ENCODE measurements around the gene INTS6.

INTS6 gene

DNA sequence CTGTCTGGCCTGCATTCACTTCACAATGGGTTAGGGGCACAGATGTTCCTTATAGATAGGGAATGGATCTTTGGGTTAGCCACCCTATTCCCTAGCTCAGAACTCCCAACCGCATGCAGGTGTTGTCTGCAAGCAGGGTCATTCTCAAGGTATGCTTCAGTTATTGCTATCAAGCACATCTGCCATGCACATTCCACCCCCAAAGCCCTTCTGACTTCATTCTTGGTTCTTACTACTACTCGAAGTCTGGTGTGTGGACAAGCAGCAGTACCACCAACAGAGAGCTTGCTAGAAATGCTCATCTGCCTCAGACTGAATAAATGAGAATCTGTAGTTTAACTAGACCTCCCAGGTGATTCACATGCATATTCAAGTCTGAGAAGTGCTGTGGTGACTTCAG, 82.0 kb downstream of the INTS6 start:
- Histone ChIP-seq H3K27me3 (ENCODE audit: insufficient read depth, low read depth, severe bottlenecking) (no peaks in the 10 kb centered on the region), H3K36me3 (peaks cover 12% of the 10 kb centered on the region; the same call in 1 of the 2 replicates), H3K9me3 (ENCODE audit: severe bottlenecking) (no peaks in the 10 kb centered on the region), H3K27ac (no peak overlapping the region), H3K4me3 (ENCODE audit: low read depth, low read length) (no peak overlapping the region)
- TF ChIP-seq, protein P1, sequence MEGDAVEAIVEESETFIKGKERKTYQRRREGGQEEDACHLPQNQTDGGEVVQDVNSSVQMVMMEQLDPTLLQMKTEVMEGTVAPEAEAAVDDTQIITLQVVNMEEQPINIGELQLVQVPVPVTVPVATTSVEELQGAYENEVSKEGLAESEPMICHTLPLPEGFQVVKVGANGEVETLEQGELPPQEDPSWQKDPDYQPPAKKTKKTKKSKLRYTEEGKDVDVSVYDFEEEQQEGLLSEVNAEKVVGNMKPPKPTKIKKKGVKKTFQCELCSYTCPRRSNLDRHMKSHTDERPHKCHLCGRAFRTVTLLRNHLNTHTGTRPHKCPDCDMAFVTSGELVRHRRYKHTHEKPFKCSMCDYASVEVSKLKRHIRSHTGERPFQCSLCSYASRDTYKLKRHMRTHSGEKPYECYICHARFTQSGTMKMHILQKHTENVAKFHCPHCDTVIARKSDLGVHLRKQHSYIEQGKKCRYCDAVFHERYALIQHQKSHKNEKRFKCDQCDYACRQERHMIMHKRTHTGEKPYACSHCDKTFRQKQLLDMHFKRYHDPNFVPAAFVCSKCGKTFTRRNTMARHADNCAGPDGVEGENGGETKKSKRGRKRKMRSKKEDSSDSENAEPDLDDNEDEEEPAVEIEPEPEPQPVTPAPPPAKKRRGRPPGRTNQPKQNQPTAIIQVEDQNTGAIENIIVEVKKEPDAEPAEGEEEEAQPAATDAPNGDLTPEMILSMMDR (IDR thresholded peaks at IDR 0.05; ENCODE audit: low read depth, low read length): no peak
- DNase-seq: no peak

DNA sequence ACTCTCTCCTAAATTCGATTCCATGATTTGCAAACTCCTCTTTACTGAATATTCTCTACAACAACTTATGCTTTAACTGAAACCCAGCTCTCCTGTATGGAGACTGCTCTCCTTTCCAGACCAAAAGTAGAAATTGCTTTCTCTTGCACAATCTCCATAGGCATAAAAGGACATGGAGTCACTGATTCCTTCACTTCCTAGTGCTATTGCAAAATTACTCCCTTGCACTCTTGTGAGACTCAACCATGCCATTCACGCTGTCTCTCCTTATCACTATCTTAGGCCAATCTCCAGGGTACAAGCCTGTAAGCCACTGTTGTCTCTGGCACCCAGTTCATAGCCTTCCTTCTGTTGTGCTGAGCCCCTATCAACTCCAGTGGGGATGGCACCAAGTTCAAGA, 82.7 kb downstream of the INTS6 start:
- DNase-seq: no peak
- H3K27me3 ChIP-seq (ENCODE audit: insufficient read depth, low read depth, severe bottlenecking): no peaks in the 10 kb centered on the region
- H3K27ac ChIP-seq: no peak overlapping the region
- TF ChIP-seq, protein P1 (IDR thresholded peaks at IDR 0.05; ENCODE audit: low read depth, low read length): no peak
- no peaks in the 10 kb centered on the region for H3K9me3 ChIP-seq (ENCODE audit: severe bottlenecking)
- H3K4me3 ChIP-seq (ENCODE audit: low read depth, low read length): no peak overlapping the region
- H3K36me3 ChIP-seq: peaks cover 12% of the 10 kb centered on the region; the same call in 1 of the 2 replicates

DNA sequence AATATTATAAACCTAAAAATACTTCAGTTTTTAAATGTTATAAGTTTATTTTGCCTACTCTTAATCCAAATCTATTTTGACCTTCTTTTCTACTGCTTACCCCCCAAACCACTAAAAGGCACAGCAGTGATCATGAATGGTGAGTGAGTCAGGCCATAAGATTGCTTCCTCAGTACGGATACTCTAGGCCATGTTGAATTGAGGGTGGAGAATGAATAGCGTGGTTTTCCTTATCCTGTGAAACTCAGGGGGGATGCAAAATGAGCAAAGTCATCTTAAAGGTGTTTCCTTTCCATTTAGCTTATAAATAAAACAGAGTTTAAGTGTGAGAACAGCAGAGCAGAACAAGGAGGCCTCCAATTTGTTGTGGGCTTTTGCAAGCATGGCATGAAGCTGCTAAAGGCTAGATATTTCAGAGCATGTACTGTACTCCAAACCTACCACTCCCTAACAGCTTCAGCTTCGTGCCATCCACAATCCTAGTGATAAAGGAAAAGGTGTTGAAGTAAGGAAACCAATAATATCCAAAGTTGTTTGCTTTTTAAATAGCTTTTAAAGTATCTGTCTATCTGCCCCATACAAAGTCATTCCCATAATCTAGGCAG, 88.3 kb downstream of the INTS6 start:
- no peak for DNase-seq
- Histone ChIP-seq H3K36me3 (peaks cover 4% of the 10 kb centered on the region; the same call in 1 of the 2 replicates), H3K27me3 (ENCODE audit: insufficient read depth, low read depth, severe bottlenecking) (no peaks in the 10 kb centered on the region), H3K4me3 (ENCODE audit: low read depth, low read length) (no peak overlapping the region), H3K9me3 (ENCODE audit: severe bottlenecking) (no peaks in the 10 kb centered on the region), H3K27ac (no peak overlapping the region)
- TF ChIP-seq, protein P1 (IDR thresholded peaks at IDR 0.05; ENCODE audit: low read depth, low read length): no peak

DNA sequence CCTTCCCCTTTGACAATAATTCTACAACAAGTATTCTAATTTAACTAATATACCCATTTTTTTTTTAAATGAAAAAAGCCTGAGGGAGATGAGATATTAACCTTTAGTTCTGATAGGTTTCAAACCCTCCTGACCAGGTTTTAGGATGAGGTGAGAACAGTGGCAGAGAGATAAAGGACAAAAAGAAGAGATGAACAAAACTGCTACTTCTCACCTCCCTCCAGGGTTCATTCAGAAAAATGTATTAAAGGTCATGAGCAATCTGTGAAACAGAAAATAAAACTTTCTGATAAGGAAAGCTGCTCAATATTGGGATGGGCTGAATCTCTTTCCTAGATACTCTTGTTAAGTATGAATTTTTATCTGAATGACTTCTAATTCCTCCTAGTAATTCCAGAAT, 89.2 kb downstream of the INTS6 start:
- no peak overlapping the region for H3K4me3 ChIP-seq (ENCODE audit: low read depth, low read length)
- TF ChIP-seq, protein P1 (IDR thresholded peaks at IDR 0.05; ENCODE audit: low read depth, low read length): no peak

DNA sequence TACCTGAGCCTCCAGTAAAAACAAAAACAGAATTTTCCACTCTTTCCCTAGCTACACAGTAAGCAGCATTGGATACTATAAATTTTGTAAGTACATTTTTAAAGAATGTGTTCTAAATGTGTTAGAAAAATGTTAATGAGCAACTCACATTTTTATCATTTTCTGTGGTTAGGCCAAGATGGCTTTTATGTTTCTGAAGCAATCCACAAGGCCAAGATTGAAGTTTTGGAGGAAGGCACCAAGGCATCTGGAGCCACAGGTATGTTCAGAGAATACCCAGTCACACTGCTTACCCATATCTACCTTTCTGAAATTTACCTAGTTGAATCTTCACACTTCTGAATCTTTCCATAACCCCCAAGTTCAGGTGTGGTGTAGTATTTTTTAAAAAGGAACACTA, 91.7 kb downstream of the INTS6 start:
- Histone ChIP-seq H3K4me3 (ENCODE audit: low read depth, low read length) (no peak overlapping the region), H3K27me3 (ENCODE audit: insufficient read depth, low read depth, severe bottlenecking) (no peaks in the 10 kb centered on the region), H3K36me3 (peaks cover 2% of the 10 kb centered on the region; the same call in 1 of the 2 replicates), H3K27ac (no peak overlapping the region), H3K9me3 (ENCODE audit: severe bottlenecking) (no peaks in the 10 kb centered on the region)
- TF ChIP-seq, protein P1 (IDR thresholded peaks at IDR 0.05; ENCODE audit: low read depth, low read length): no peak
- no peak for DNase-seq

More for the DNA sequence above, 89.2 kb downstream of the INTS6 start:
- H3K27me3 ChIP-seq (ENCODE audit: insufficient read depth, low read depth, severe bottlenecking): no peaks in the 10 kb centered on the region
- H3K9me3 ChIP-seq (ENCODE audit: severe bottlenecking): no peaks in the 10 kb centered on the region
- H3K36me3 ChIP-seq: peaks cover 4% of the 10 kb centered on the region; the same call in 1 of the 2 replicates
- no peak for DNase-seq
- H3K27ac ChIP-seq: no peak overlapping the region

DNA sequence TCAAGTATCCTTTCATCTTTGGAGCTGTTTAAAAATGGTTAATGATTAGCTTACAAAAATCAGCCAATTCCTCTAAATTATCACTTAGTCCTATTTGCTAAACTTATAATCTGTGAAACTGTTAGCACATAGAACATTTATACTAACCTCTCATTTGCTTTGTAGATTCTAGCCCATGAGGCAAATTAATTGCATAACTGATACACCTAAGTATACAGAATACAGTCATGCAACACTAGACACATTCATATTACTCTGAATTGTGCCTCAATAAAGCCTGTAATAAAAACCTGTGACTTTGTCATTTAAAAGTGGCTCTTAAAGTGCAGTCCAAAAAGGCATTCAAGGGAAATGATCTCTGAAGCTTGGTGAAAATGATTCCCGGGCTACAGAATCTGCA, 92.3 kb downstream of the INTS6 start:
- no peak for DNase-seq
- H3K4me3 ChIP-seq (ENCODE audit: low read depth, low read length): no peak overlapping the region
- no peaks in the 10 kb centered on the region for H3K9me3 ChIP-seq (ENCODE audit: severe bottlenecking)
- no peak overlapping the region for H3K27ac ChIP-seq
- TF ChIP-seq, protein P1 (IDR thresholded peaks at IDR 0.05; ENCODE audit: low read depth, low read length): no peak
- no peaks in the 10 kb centered on the region for H3K27me3 ChIP-seq (ENCODE audit: insufficient read depth, low read depth, severe bottlenecking)
- H3K36me3 ChIP-seq: no peaks in the 10 kb centered on the region; the same call in 1 of the 2 replicates

Measured in WERI-Rb-1 (cell line).